Mucosa of rectum (tissue), 2 donors: ENCODE measurements around the gene MRAP2.

Experiments used
- H3K27ac ChIP-seq, 2 donors: one replicate each; pipeline ENCODE4 v1.7.0; 2013; ENCODE audit warnings: inconsistent platforms in 2 of 2, low read depth in 2 of 2, low read length in 2 of 2
- H3K27me3 ChIP-seq, 2 donors: one replicate each; pipeline ENCODE4 v1.7.0; 2013; ENCODE audit warnings: low read length in 2 of 2; ENCODE audit not compliant: control insufficient read depth in 2 of 2, insufficient read depth in 2 of 2
- H3K36me3 ChIP-seq, 2 donors: one replicate each; pipeline ENCODE4 v1.7.0; 2013; ENCODE audit warnings: low read length in 2 of 2; ENCODE audit not compliant: control insufficient read depth in 2 of 2, insufficient read depth in 2 of 2
- H3K4me1 ChIP-seq, 2 donors: one replicate each; pipeline ENCODE4 v1.7.0; 2013; ENCODE audit warnings: low read length in 2 of 2, mild to moderate bottlenecking in 1 of 2; ENCODE audit not compliant: control insufficient read depth in 2 of 2, insufficient read depth in 2 of 2
- H3K4me3 ChIP-seq, 2 donors: one replicate each; pipeline ENCODE4 v1.7.0; 2013; ENCODE audit warnings: low read length in 2 of 2
- H3K9ac ChIP-seq, 2 donors: one replicate each; pipeline ENCODE4 v1.7.0; 2013; ENCODE audit warnings: low read length in 2 of 2, low read depth in 1 of 2, mild to moderate bottlenecking in 1 of 2
- H3K9me3 ChIP-seq, 2 donors: one replicate each; pipeline ENCODE4 v1.7.0; 2013; ENCODE audit warnings: low read length in 2 of 2; ENCODE audit not compliant: control insufficient read depth in 2 of 2
- donor health status: healthy.
- donor health status: Normal muscosa, but diverticular disease.

Gene MRAP2

GRCh38 chr6:84052204-84052882, 18.8 kb downstream of the MRAP2 start:
- no peak overlapping the region for H3K9ac ChIP-seq
- no peak overlapping the region for H3K4me3 ChIP-seq
- no peaks in the 10 kb centered on the region for H3K4me1 ChIP-seq
- no peak overlapping the region for H3K27ac ChIP-seq
- no peaks in the 10 kb centered on the region for H3K27me3 ChIP-seq
- H3K36me3 ChIP-seq = no peaks in the 10 kb centered on the region
- H3K9me3 ChIP-seq = no peaks in the 10 kb centered on the region

GRCh38 chr6:84052883-84053241, 19.3 kb downstream of the MRAP2 start:
- no peak overlapping the region for H3K4me3 ChIP-seq
- H3K4me1 ChIP-seq = no peaks in the 10 kb centered on the region
- H3K9ac ChIP-seq = no peak overlapping the region
- no peaks in the 10 kb centered on the region for H3K27me3 ChIP-seq
- no peaks in the 10 kb centered on the region for H3K9me3 ChIP-seq
- H3K36me3 ChIP-seq = no peaks in the 10 kb centered on the region
- H3K27ac ChIP-seq = no peak overlapping the region

GRCh38 chr6:84055647-84056046, 22.1 kb downstream of the MRAP2 start:
- H3K9me3 ChIP-seq = no peaks in the 10 kb centered on the region
- H3K4me3 ChIP-seq = no peak overlapping the region
- no peak overlapping the region for H3K27ac ChIP-seq
- no peaks in the 10 kb centered on the region for H3K4me1 ChIP-seq
- no peak overlapping the region for H3K9ac ChIP-seq
- H3K27me3 ChIP-seq = no peaks in the 10 kb centered on the region
- no peaks in the 10 kb centered on the region for H3K36me3 ChIP-seq

- no peaks in the 10 kb centered on the region for H3K9me3 ChIP-seq
- no peak overlapping the region for H3K27ac ChIP-seq
- H3K36me3 ChIP-seq = no peaks in the 10 kb centered on the region
- no peaks in the 10 kb centered on the region for H3K27me3 ChIP-seq
- no peaks in the 10 kb centered on the region for H3K4me1 ChIP-seq
- no peak overlapping the region for H3K4me3 ChIP-seq
- H3K9ac ChIP-seq = no peak overlapping the region
These were observed 24.3 kb downstream of the MRAP2 start for GRCh38 chr6:84057908-84058307.

GRCh38 chr6:84059082-84059481, 25.5 kb downstream of the MRAP2 start:
- Histone ChIP-seq H3K4me1 (no peaks in the 10 kb centered on the region), H3K27ac (no peak overlapping the region), H3K36me3 (no peaks in the 10 kb centered on the region), H3K27me3 (no peaks in the 10 kb centered on the region), H3K9me3 (no peaks in the 10 kb centered on the region), H3K4me3 (no peak overlapping the region), H3K9ac (no peak overlapping the region)

GRCh38 chr6:84061174-84061573, 27.6 kb downstream of the MRAP2 start:
- no peaks in the 10 kb centered on the region for H3K4me1 ChIP-seq
- H3K27ac ChIP-seq = no peak overlapping the region
- H3K27me3 ChIP-seq = no peaks in the 10 kb centered on the region
- no peaks in the 10 kb centered on the region for H3K9me3 ChIP-seq
- H3K4me3 ChIP-seq = no peak overlapping the region
- no peaks in the 10 kb centered on the region for H3K36me3 ChIP-seq
- H3K9ac ChIP-seq = no peak overlapping the region

GRCh38 chr6:84061613-84062398, 28.2 kb downstream of the MRAP2 start:
- no peak overlapping the region for H3K9ac ChIP-seq
- no peaks in the 10 kb centered on the region for H3K27me3 ChIP-seq
- H3K36me3 ChIP-seq = no peaks in the 10 kb centered on the region
- no peak overlapping the region for H3K27ac ChIP-seq
- no peak overlapping the region for H3K4me3 ChIP-seq
- H3K9me3 ChIP-seq = no peaks in the 10 kb centered on the region
- no peaks in the 10 kb centered on the region for H3K4me1 ChIP-seq

- Histone ChIP-seq H3K4me1 (no peaks in the 10 kb centered on the region), H3K36me3 (no peaks in the 10 kb centered on the region), H3K9ac (no peak overlapping the region), H3K27ac (no peak overlapping the region), H3K4me3 (no peak overlapping the region), H3K27me3 (no peaks in the 10 kb centered on the region), H3K9me3 (no peaks in the 10 kb centered on the region)
These were observed 29.1 kb downstream of the MRAP2 start for GRCh38 chr6:84062519-84063154.

GRCh38 chr6:84065693-84066290, 32.2 kb downstream of the MRAP2 start:
- Histone ChIP-seq H3K4me1 (no peaks in the 10 kb centered on the region), H3K9ac (no peak overlapping the region), H3K27me3 (no peaks in the 10 kb centered on the region), H3K4me3 (no peak overlapping the region), H3K36me3 (no peaks in the 10 kb centered on the region), H3K27ac (no peak overlapping the region), H3K9me3 (no peaks in the 10 kb centered on the region)

- no peaks in the 10 kb centered on the region for H3K4me1 ChIP-seq
- H3K4me3 ChIP-seq = no peak overlapping the region
- H3K9me3 ChIP-seq = no peaks in the 10 kb centered on the region
- H3K36me3 ChIP-seq = no peaks in the 10 kb centered on the region
- no peak overlapping the region for H3K27ac ChIP-seq
- H3K9ac ChIP-seq = no peak overlapping the region
- no peaks in the 10 kb centered on the region for H3K27me3 ChIP-seq
These were observed 33.0 kb downstream of the MRAP2 start for GRCh38 chr6:84066536-84066935.
